Neural cell (in vitro differentiated cells): ENCODE data around the gene ST3GAL3. TPM values are rescaled to one million over a fixed set of nuclear protein-coding genes. Genes with fewer than 3 reads are reported as not detected.

Experiments
- H2AFZ ChIP-seq: fragments of 200-600, 300-800 bp; sonication (generic), shearing (Covaris generic); 2 replicates; pipeline ENCODE4 v1.6.0; 2014; ENCODE audit warnings: low read depth, mild to moderate bottlenecking, antibody characterized with exemption, low read length, moderate library complexity
- H3F3A ChIP-seq: fragments of 200-600 bp; shearing (Covaris generic); 2 replicates; pipeline ENCODE4 v1.6.1; 2016; ENCODE audit warnings: mild to moderate bottlenecking, moderate library complexity, mixed read lengths, antibody characterized with exemption, low read length; ENCODE audit not compliant: insufficient read depth, poor library complexity, severe bottlenecking
- H3K27ac ChIP-seq: fragments of 200-600, 300-800 bp; sonication (generic), shearing (Covaris generic); 2 replicates; pipeline ENCODE4 v1.5.1; 2014; ENCODE audit warnings: mild to moderate bottlenecking, low read length, moderate library complexity
- H3K27me3 ChIP-seq: fragments of 300-800, 200-600 bp; sonication (generic), shearing (Covaris generic); 2 replicates; pipeline ENCODE4 v1.6.0; 2014; ENCODE audit warnings: mild to moderate bottlenecking, low read depth, low read length, moderate library complexity; ENCODE audit not compliant: insufficient read depth
- H3K36me3 ChIP-seq: fragments of 300-800, 200-600 bp; sonication (generic), shearing (Covaris generic); 2 replicates; pipeline ENCODE4 v1.5.1; 2014; ENCODE audit warnings: mild to moderate bottlenecking, antibody characterized with exemption, low read length, moderate library complexity; ENCODE audit not compliant: insufficient read depth
- H3K4me2 ChIP-seq: fragments of 300-800, 200-600 bp; sonication (generic), shearing (Covaris generic); 2 replicates; pipeline ENCODE4 v1.6.0; 2014; ENCODE audit warnings: mild to moderate bottlenecking, low read length
- H3K4me3 ChIP-seq: fragments of 300-800, 200-600 bp; sonication (generic), shearing (Covaris generic); 2 replicates; pipeline ENCODE4 v1.5.1; 2014; ENCODE audit warnings: mild to moderate bottlenecking, low read length, moderate library complexity
- H3K79me2 ChIP-seq: fragments of 200-600 bp; shearing (Covaris generic); replicated peaks from 2 replicates; pipeline ENCODE4 v1.6.0; 2014; ENCODE audit warnings: mild to moderate bottlenecking, low read length, moderate library complexity; ENCODE audit not compliant: insufficient read depth
- H3K9ac ChIP-seq: fragments of 300-800, 200-600 bp; sonication (generic), shearing (Covaris generic); 2 replicates; pipeline ENCODE4 v1.6.1; 2016; ENCODE audit warnings: mild to moderate bottlenecking, low read length, mixed read lengths
- H3K9me2 ChIP-seq: fragments of 200-600 bp; shearing (Covaris generic); 2 replicates; pipeline ENCODE4 v1.6.1; 2016; ENCODE audit warnings: mild to moderate bottlenecking, low read length, mixed read lengths; ENCODE audit not compliant: insufficient read depth
- H3K9me3 ChIP-seq: fragments of 200-600, 300-800 bp; sonication (generic), shearing (Covaris generic); 2 replicates; pipeline ENCODE4 v1.6.1; 2016; ENCODE audit warnings: mild to moderate bottlenecking, mixed run types, low read length, moderate library complexity, mixed read lengths
- H4K20me1 ChIP-seq: fragments of 200-600 bp; shearing (Covaris generic); 2 replicates; pipeline ENCODE4 v1.6.1; 2016; ENCODE audit warnings: mild to moderate bottlenecking, mixed run types; ENCODE audit not compliant: insufficient read depth
- EP300 ChIP-seq: fragments of 450-650 bp; conservative IDR thresholded peaks from 2 replicates; pipeline ENCODE4 v1.6.1; 2014; ENCODE audit warnings: antibody characterized with exemption, mild to moderate bottlenecking, moderate library complexity; ENCODE audit not compliant: poor library complexity, severe bottlenecking
- EZH2 ChIP-seq: fragments of 200-600, 300-800 bp; shearing (Covaris generic), sonication (generic); IDR thresholded peaks from 2 replicates; pipeline ENCODE4 v1.6.1; 2014; ENCODE audit warnings: antibody characterized with exemption, low read length, borderline replicate concordance, mild to moderate bottlenecking; ENCODE audit not compliant: insufficient read depth, poor library complexity, severe bottlenecking
- MXI1 ChIP-seq: fragments of 450-650 bp; conservative IDR thresholded peaks from 2 replicates; pipeline ENCODE4 v1.6.1; 2014; ENCODE audit warnings: antibody characterized with exemption, mild to moderate bottlenecking; ENCODE audit not compliant: poor library complexity, severe bottlenecking
- POLR2AphosphoS5 ChIP-seq: IDR thresholded peaks from 2 replicates; pipeline ENCODE4 v1.6.1; 2012
- RAD21 ChIP-seq: fragments of 450-650 bp; conservative IDR thresholded peaks from 2 replicates; pipeline ENCODE4 v1.6.1; 2014; ENCODE audit warnings: antibody characterized with exemption, mild to moderate bottlenecking, moderate library complexity
- SMC3 ChIP-seq: fragments of 450-650 bp; conservative IDR thresholded peaks from 2 replicates; pipeline ENCODE4 v1.6.1; 2014; ENCODE audit warnings: antibody characterized with exemption, mild to moderate bottlenecking, moderate library complexity; ENCODE audit not compliant: poor library complexity
- TAF1 ChIP-seq: IDR thresholded peaks from 2 replicates; pipeline ENCODE4 v1.6.1; 2012; ENCODE audit warnings: low read depth
- polyA plus RNA-seq: library from polyadenylated mRNA; depleted of rRNA; stranded (reverse); fragments of >200 nt; gene quantifications from 2 replicates; pipeline ENCODE4 v1.2.3, GENCODE V29; 2014
- TF ChIP-seq, protein P1 (sequence below): fragments of 450-650 bp; IDR thresholded peaks from 2 replicates; pipeline ENCODE4 v1.5.1; 2014; ENCODE audit warnings: antibody characterized with exemption, mild to moderate bottlenecking, moderate library complexity; ENCODE audit not compliant: poor library complexity, severe bottlenecking
- TF ChIP-seq, protein P2 (sequence below): IDR thresholded peaks from 2 replicates; pipeline ENCODE4 v1.6.1; 2012; ENCODE audit warnings: borderline replicate concordance

The ST3GAL3 gene
- polyA plus RNA-seq, 1 donor from 2014 or later = 36.8 TPM

DNA sequence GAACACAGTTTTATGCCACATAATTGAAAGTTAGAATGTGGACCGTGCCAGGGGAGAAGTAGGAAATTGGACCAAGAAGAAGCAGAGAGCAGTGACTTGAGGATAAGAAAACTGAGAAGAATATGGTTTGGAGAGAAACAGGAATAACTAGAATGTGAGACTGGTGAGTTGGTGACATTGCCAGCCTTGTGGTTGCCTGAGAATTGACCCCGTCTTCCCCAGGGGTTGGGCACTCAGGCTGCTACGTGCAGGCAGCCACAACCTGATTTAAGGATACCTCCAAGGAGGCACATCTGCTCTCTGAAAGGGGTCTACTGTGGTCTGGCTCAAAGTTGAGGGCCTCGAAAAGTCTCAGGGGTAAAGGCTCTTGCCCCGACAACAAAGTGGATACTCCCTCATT lies 114.1 kb downstream of the ST3GAL3 start:
- Histone ChIP-seq H3F3A (no peaks in the 10 kb centered on the region), H3K4me3 (no peak overlapping the region), H3K9me3 (peaks cover 5% of the 10 kb centered on the region), H3K36me3 (no peaks in the 10 kb centered on the region), H4K20me1 (no peaks in the 10 kb centered on the region), H3K27me3 (no peaks in the 10 kb centered on the region), H3K9ac (no peak overlapping the region), H2AFZ (no peak overlapping the region), H3K79me2 (no peaks in the 10 kb centered on the region), H3K4me2 (no peak overlapping the region), H3K27ac (no peak overlapping the region), H3K9me2 (no peaks in the 10 kb centered on the region)
- TF ChIP-seq MXI1 = no peak
- TF ChIP-seq, protein P1, sequence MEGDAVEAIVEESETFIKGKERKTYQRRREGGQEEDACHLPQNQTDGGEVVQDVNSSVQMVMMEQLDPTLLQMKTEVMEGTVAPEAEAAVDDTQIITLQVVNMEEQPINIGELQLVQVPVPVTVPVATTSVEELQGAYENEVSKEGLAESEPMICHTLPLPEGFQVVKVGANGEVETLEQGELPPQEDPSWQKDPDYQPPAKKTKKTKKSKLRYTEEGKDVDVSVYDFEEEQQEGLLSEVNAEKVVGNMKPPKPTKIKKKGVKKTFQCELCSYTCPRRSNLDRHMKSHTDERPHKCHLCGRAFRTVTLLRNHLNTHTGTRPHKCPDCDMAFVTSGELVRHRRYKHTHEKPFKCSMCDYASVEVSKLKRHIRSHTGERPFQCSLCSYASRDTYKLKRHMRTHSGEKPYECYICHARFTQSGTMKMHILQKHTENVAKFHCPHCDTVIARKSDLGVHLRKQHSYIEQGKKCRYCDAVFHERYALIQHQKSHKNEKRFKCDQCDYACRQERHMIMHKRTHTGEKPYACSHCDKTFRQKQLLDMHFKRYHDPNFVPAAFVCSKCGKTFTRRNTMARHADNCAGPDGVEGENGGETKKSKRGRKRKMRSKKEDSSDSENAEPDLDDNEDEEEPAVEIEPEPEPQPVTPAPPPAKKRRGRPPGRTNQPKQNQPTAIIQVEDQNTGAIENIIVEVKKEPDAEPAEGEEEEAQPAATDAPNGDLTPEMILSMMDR = no peak
- TF ChIP-seq, protein P2, sequence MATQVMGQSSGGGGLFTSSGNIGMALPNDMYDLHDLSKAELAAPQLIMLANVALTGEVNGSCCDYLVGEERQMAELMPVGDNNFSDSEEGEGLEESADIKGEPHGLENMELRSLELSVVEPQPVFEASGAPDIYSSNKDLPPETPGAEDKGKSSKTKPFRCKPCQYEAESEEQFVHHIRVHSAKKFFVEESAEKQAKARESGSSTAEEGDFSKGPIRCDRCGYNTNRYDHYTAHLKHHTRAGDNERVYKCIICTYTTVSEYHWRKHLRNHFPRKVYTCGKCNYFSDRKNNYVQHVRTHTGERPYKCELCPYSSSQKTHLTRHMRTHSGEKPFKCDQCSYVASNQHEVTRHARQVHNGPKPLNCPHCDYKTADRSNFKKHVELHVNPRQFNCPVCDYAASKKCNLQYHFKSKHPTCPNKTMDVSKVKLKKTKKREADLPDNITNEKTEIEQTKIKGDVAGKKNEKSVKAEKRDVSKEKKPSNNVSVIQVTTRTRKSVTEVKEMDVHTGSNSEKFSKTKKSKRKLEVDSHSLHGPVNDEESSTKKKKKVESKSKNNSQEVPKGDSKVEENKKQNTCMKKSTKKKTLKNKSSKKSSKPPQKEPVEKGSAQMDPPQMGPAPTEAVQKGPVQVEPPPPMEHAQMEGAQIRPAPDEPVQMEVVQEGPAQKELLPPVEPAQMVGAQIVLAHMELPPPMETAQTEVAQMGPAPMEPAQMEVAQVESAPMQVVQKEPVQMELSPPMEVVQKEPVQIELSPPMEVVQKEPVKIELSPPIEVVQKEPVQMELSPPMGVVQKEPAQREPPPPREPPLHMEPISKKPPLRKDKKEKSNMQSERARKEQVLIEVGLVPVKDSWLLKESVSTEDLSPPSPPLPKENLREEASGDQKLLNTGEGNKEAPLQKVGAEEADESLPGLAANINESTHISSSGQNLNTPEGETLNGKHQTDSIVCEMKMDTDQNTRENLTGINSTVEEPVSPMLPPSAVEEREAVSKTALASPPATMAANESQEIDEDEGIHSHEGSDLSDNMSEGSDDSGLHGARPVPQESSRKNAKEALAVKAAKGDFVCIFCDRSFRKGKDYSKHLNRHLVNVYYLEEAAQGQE = no peak
- no peak for TF ChIP-seq TAF1
- TF ChIP-seq EP300 = no peak

DNA sequence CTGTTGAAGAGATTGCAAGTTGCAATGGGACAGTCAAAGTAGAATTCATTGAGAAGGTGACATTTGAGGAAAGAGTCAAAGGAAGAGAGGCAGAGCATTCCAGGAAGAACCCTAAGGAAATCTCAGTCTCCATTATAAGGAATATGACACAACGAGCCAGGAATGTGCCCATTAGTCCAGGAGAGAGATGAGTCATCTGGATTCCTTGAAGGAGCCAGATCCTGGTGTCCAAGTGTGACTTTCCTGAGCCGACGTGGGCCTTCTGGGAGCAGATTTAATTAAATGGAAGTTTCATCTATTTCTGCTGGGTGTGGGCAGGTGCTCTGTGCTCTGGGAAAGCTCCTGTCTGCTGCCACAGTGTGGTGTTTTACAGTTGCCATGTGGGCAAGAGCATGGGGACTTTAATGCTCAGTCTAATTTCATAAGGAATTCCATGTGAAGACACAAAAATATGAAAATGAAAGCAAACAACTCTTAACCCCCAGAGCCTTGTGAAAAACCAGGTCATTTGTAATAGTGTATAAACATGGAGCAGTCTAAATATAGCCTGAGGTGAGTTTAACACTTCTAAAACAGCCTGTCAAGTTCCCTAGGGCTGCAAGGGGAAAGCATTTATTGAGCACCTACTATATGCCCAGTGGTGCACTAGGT lies 114.8 kb downstream of the ST3GAL3 start:
- TF ChIP-seq EZH2 = no peak
- no peak for TF ChIP-seq POLR2AphosphoS5
- TF ChIP-seq MXI1 = no peak
- TF ChIP-seq EP300 = no peak
- no peak for TF ChIP-seq SMC3
- TF ChIP-seq, protein P2 = no peak
- no peak for TF ChIP-seq TAF1
- TF ChIP-seq RAD21 = no peak
- TF ChIP-seq, protein P1 = no peak
- no peak overlapping the region for H2AFZ ChIP-seq
- H3F3A ChIP-seq = no peaks in the 10 kb centered on the region

More for the DNA sequence above, 114.8 kb downstream of the ST3GAL3 start:
- Histone ChIP-seq H3K4me2 (no peak overlapping the region), H3K79me2 (no peaks in the 10 kb centered on the region), H3K27me3 (no peaks in the 10 kb centered on the region), H3K4me3 (no peak overlapping the region), H3K9me3 (peaks cover 5% of the 10 kb centered on the region), H3K9me2 (no peaks in the 10 kb centered on the region), H3K9ac (no peak overlapping the region), H3K36me3 (no peaks in the 10 kb centered on the region), H4K20me1 (no peaks in the 10 kb centered on the region), H3K27ac (no peak overlapping the region)
